Measurements from ENCODE around the gene PLA2G4B.

- TF ChIP-seq CTCF (IDR thresholded peaks at IDR 0.05) (no peak), ZFX (IDR thresholded peaks at IDR 0.05; ENCODE audit: borderline replicate concordance) (no peak)
These were observed 52.6 kb downstream of the PLA2G4B start for GRCh38 chr15:41891226-41891625.

Measured in 22Rv1 (cell line).